GM12801 (cell line): ENCODE data around the gene NRXN3.

Experiments
- CTCF ChIP-seq: IDR thresholded peaks from one replicate; pipeline ENCODE4 v1.5.1; 2011; ENCODE audit warnings: control low read depth; ENCODE audit not compliant: insufficient read length; ENCODE audit errors: extremely low read depth

Gene NRXN3

GRCh38 chr14:79383031-79383430, 1212.9 kb downstream of the NRXN3 start:
- TF ChIP-seq CTCF, result no peak

GRCh38 chr14:79383475-79383874, 1213.3 kb downstream of the NRXN3 start:
- TF ChIP-seq CTCF, result no peak

GRCh38 chr14:79395061-79395460, 1224.9 kb downstream of the NRXN3 start:
- no peak for TF ChIP-seq CTCF

- no peak for TF ChIP-seq CTCF
Measured at GRCh38 chr14:79404874-79405511, 1234.8 kb downstream of the NRXN3 start.

- TF ChIP-seq CTCF, result no peak
Measured at GRCh38 chr14:79405512-79405910, 1235.3 kb downstream of the NRXN3 start.

GRCh38 chr14:79407572-79407971, 1237.4 kb downstream of the NRXN3 start:
- no peak for TF ChIP-seq CTCF

- TF ChIP-seq CTCF, result no peak
Measured at GRCh38 chr14:79408696-79409095, 1238.5 kb downstream of the NRXN3 start.
